ENCODE data around the gene NAPG.

- TF ChIP-seq REST (IDR thresholded peaks at IDR 0.05; ENCODE audit: low read depth, low read length), result no peak
- no peak for TF ChIP-seq SMAD1 (IDR thresholded peaks at IDR 0.05; ENCODE audit: low read depth, partially characterized antibody)
- no peak for TF ChIP-seq EZH2 (IDR thresholded peaks at IDR 0.05; ENCODE audit: borderline replicate concordance, control insufficient read depth, low read depth, low read length)
- peak; percentile 1; the same call in 1 of the 2 replicates for TF ChIP-seq POLR2A (IDR thresholded peaks at IDR 0.05; ENCODE audit: low read depth, low read length)
Measured at GRCh38 chr18:10559553-10560451, 34.0 kb downstream of the NAPG start.

All from GM12878 (cell line).